Fibroblast of skin of right quadriceps (primary cell): ENCODE results near the gene UQCR10.

Experiments used
- DNase-seq: peaks from one replicate; pipeline ENCODE4 v3.0.0-alpha.2; 2013

UQCR10 gene

GRCh38 chr22:29767171-29768051, at the start of gene UQCR10:
Gene UQCR10, plus strand, starts transcription at chr22:29767369. Its CDS starts 30 bp downstream, at chr22:29767399.
- peak; percentile 88 for DNase-seq

GRCh38 chr22:29717789-29718188, 49.4 kb upstream of the UQCR10 start:
- DNase-seq = no peak

- no peak for DNase-seq
Observed at GRCh38 chr22:29718949-29719898, 47.9 kb upstream of the UQCR10 start.

- DNase-seq = no peak
Observed at GRCh38 chr22:29719899-29720645, 47.1 kb upstream of the UQCR10 start, which contains the start of gene CABP7. Gene CABP7, plus strand, starts transcription at chr22:29720003. Its CDS starts 422 bp downstream, at chr22:29720425.

- DNase-seq = no peak
Observed at GRCh38 chr22:29720811-29721323, 46.3 kb upstream of the UQCR10 start.

- DNase-seq = no peak
Observed at GRCh38 chr22:29722151-29722550, 45.0 kb upstream of the UQCR10 start.

GRCh38 chr22:29722587-29722986, 44.6 kb upstream of the UQCR10 start:
- no peak for DNase-seq

- DNase-seq = no peak
Observed at GRCh38 chr22:29723766-29724165, 43.4 kb upstream of the UQCR10 start.

- no peak for DNase-seq
Observed at GRCh38 chr22:29724843-29725242, 42.3 kb upstream of the UQCR10 start.

GRCh38 chr22:29726106-29726505, 41.1 kb upstream of the UQCR10 start:
- DNase-seq = no peak

- no peak for DNase-seq
Observed at GRCh38 chr22:29726512-29727130, 40.5 kb upstream of the UQCR10 start.

GRCh38 chr22:29727131-29727523, 40.0 kb upstream of the UQCR10 start:
- DNase-seq = peak; percentile 42

GRCh38 chr22:29729161-29729560, 38.0 kb upstream of the UQCR10 start:
- DNase-seq = no peak

- DNase-seq = no peak
Observed at GRCh38 chr22:29731058-29731850, 35.9 kb upstream of the UQCR10 start.

GRCh38 chr22:29732883-29733282, 34.3 kb upstream of the UQCR10 start:
- no peak for DNase-seq

- DNase-seq = peak; percentile 26
Observed at GRCh38 chr22:29733362-29734201, 33.6 kb upstream of the UQCR10 start.

- DNase-seq = no peak
Observed at GRCh38 chr22:29734406-29734805, 32.8 kb upstream of the UQCR10 start.

- DNase-seq = no peak
Observed at GRCh38 chr22:29734838-29735237, 32.3 kb upstream of the UQCR10 start.

GRCh38 chr22:29735416-29735815, 31.8 kb upstream of the UQCR10 start:
- no peak for DNase-seq
